GM15510 (cell line): Measurements from ENCODE around the gene TP73.

Source experiments
- POLR2A ChIP-seq: IDR thresholded peaks from 3 replicates; pipeline ENCODE4 v1.6.1; 2011; ENCODE audit warnings: borderline replicate concordance; ENCODE audit not compliant: insufficient read length; ENCODE audit errors: extremely low read depth

TP73 gene

DNA sequence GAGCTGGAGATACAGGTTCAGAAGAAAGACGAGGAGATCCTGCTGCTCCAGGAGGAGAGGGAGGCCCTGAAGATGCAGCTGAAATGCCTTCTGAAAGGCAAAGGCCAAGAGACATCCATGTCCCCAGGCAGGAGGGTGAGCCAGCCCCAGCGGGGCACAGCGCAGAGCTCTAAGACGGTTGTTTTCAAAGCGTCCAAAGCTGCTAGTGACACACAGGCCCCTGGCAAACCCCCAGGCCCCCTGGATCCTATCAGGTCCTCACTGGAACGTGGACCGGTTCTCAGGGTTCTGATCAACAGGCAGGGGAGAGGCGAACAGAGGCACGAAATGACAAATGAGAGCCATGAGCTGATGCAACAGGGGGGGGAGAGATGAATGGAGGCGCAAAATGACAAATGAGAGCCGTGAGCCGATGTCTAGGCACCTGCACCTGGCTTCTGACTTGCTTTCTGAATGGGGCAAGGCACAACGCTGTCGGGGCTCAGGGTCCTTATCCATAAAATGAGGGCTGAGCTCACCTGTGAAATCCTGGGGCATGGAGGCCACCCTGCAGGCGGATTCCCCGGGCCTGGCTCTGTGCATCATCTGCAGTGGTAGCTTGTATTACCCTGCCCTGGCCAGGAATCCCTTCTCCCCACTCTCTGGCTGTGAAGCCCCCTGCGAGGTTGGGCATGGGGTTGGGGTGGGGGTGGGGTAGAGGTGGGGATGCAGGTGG lies 109.1 kb downstream of the TP73 start:
- TF ChIP-seq POLR2A, result no peak

- no peak for TF ChIP-seq POLR2A
Observed at GRCh38 chr1:3762151-3762872, 110.0 kb downstream of the TP73 start.

DNA sequence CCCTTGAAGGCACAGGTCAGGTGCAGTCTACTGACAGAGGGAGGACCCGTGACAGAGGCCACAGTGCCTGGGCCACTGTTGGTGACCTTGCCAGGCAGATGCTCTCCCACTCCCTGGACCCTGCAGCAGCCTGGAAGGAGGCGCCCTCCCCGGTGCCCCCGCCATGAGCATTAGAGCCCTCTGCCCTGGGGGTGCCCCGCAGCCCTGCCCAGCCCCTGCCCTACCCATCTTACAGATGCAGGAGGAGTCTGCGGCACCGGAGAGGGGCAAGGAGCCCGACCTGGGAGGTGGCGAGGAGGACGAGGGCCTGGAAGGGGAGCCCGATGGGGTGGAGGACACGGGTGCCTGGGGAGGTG lies 110.5 kb downstream of the TP73 start:
- TF ChIP-seq POLR2A, result no peak

GRCh38 chr1:3763351-3764125 lies 111.2 kb downstream of the TP73 start:
- no peak for TF ChIP-seq POLR2A

GRCh38 chr1:3767328-3767925 lies 115.1 kb downstream of the TP73 start:
- no peak for TF ChIP-seq POLR2A

- no peak for TF ChIP-seq POLR2A
Observed at GRCh38 chr1:3768811-3769390, 116.6 kb downstream of the TP73 start.

- TF ChIP-seq POLR2A, result no peak
Observed at GRCh38 chr1:3770047-3770765, 117.9 kb downstream of the TP73 start.

DNA sequence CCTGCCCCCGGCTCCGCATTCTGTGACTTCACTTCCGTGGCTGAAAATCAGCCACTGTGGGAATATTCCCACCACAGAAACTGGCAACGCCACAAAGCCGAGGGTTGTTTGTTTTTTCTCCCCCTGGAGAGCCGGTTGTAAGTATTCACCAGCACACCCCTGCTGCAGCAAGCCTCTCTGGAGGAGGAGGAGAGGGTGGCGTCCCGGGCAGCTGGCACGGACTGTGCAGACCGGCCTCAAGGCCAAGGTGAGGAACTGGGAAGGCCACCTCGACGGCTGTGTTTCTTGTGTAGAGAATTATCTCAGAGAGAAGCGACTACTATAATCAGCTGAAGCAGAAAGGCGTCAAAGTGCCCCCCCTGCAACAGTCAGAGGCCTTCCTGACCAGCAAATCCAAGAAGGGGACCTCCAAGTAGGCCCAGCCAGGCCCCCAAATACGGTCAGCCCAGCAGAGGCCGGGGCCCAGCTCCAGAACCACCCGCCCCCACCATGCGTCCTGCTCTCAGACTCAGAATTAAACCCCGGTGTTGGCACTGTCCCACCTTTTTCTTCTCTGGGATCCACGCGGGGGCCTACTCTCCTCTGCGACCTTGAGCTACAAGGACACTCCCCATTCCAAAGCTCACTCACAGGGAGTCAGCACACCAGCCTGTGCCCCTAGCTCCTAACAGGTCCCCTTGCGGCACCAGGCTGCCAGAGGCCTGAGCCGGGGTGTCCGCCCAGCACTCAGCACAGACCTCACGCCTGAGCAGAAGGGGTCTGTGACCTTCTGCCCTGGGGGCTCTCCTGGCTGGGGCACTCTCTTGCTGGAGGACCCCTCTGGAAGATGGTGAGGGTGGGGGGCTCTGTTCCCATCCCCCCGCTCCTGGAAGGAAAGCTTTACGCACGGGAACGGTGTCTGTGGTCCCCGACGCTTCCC lies 119.1 kb downstream of the TP73 start:
- no peak for TF ChIP-seq POLR2A

DNA sequence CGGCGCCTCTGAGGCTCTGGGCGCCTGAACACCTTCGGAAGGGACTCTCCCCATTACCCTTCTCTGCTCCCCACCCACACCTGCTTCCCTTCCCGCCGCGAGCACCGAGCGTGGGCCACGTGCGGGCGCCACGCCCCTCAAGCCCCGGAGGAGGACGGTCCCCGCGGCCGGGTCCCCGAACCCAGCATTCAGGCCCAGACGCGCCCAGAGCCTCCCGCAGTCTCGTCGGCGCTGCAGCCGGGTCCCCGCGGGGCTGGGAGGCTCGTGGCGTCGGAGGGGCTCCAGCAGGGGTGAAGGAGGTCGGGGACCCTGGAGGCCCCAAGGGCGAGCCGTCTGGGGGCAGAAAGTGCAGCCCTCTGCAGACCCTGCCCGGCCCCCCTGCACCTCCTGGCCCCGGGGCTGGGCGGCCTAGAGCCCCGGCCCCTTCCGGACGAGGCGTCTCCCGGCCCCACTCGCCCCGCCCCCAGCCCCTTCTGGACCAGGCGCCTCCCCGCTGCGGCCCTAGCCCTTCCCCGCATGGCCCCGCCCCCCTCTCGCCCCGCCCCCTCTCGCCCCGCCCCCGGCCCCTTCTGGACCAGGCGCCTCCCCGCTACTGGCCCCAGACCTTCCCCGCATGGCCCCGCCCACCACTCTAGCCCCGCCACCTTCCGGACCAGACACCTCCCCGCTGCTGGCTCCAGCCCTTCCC lies 119.9 kb downstream of the TP73 start:
- TF ChIP-seq POLR2A, result peak; percentile 58

DNA sequence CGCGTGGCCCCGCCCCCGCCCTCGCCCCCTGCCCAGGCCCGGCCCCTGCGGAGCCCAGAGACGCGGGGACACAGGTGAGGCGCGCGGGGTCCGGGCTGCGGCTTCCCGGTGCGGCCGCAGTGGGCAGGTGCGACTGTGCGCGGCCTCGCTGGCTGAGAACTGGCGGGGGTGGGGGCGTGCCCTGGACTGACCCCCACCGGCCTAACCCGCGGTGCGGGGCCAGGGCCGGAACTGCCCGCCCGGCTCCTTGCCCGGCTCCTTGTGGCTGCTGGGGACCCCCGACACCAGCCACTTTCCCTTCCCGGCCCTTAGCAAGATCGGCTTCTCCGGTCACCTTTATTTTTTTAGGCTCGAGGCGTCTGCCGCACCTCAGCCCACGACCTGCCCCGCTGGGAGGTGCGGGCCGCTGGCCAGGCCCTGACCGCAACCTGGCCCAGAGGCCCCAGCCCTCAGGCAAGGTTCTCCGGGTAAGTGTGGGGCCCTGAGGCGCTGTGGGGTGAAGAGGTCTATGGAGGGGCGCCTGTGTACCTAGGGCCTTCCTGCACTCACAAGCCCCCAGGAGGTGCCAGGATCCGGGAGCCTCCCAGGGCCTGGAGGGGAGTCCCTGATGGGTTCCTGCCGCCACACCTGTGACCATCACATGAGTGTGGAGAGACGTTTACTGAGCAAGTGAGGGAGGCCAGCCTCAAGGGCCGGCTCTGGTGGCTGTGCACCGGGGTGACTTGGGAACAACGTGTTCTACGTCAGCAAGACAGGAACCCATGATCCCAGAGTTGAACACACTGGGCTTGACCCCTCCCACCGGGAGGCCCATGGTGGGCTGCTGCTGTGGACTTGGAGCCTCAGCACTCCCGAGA lies 120.6 kb downstream of the TP73 start, which contains the start of gene SMIM1:
SMIM1 (plus strand) TSS at position 35 of the 857 bp plus-strand sequence. CDS start 2,625 bp downstream, outside the sequence.
- TF ChIP-seq POLR2A, result no peak

GRCh38 chr1:3773572-3774275 lies 121.4 kb downstream of the TP73 start:
- TF ChIP-seq POLR2A, result no peak
